ENCODE data around the gene MAST4. TPM values are rescaled to one million over a fixed set of nuclear protein-coding genes. Genes with fewer than 3 reads are reported as not detected.
A peak's percentile ranks its signal among the peaks of the same experiment; 100 is the strongest.

Gene MAST4
- total RNA-seq, 2 donors from 2014 or later, result 11.0 to 11.5 TPM

DNA sequence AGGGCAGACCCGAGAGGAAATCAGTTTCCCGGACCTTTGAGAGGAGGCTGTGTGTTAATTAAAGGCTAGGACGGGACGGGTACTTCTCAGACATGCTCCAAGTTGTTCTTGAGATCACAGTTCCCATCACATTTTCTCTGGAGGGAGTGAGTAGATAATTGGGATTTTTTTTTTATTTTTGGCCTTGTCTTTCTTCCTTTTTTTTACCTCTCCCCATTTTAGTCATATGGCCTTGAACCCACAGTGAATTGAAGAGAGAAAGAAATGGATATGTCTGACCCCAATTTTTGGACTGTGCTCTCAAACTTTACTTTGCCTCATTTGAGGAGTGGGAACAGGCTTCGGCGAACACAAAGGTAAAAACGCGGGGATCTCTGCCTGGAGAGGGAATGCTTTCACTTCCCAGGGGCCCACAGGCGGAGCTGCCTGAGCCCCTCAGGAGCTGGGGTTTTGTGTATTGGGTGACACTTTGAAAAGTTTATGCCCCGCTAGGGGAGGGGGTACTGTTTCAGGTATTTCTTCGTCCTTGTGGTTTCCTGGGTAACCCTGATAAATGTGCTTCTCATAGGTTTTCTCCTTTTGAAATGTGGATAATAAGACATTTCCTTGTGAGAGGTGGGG is 408.6 kb downstream of the MAST4 start:
- no peak overlapping the region for H3K27ac ChIP-seq (ENCODE audit: low read depth, low read length)
- H3K4me1 Mint-ChIP-seq, result peaks cover 24% of the 10 kb centered on the region
- H3K9me3 Mint-ChIP-seq, result no peaks in the 10 kb centered on the region
- peak overlapping the region; percentile 66 for H3K9ac ChIP-seq (ENCODE audit: extremely low read depth, low read length, poor library complexity, severe bottlenecking)
- H3K27me3 Mint-ChIP-seq (ENCODE audit: insufficient read depth), result no peaks in the 10 kb centered on the region
- peaks cover 3% of the 10 kb centered on the region for H3K4me1 ChIP-seq (ENCODE audit: control insufficient read depth, insufficient read depth, low read length)
- no peaks in the 10 kb centered on the region for H3K36me3 ChIP-seq (ENCODE audit: control insufficient read depth, insufficient read depth, low read length)
- H3K9me3 ChIP-seq (ENCODE audit: control insufficient read depth, low read length), result no peaks in the 10 kb centered on the region
- peak; percentile 60 for DNase-seq
- WGBS, 2 experiments (ENCODE audit: insufficient coverage in 1 of 2, insufficient read length in 1 of 2), result 2 to 4% methylated on average over 7 to 11 of the region's 11 CpGs
- H3K27me3 ChIP-seq (ENCODE audit: control insufficient read depth, insufficient read depth, low read length, poor library complexity, severe bottlenecking), result no peaks in the 10 kb centered on the region
- peak overlapping the region; percentile 88 for H3K4me3 ChIP-seq (ENCODE audit: low read length)
- H3K4me3 Mint-ChIP-seq, result peak overlapping the region; percentile 80
- H3K27ac Mint-ChIP-seq, result peak overlapping the region; percentile 91
- no peaks in the 10 kb centered on the region for H3K36me3 Mint-ChIP-seq (ENCODE audit: low read depth)
- no peak for TF ChIP-seq CTCF (conservative IDR thresholded peaks at IDR 0.05)

GRCh38 chr5:67005737-67006499 is 409.7 kb downstream of the MAST4 start:
- H3K4me3 Mint-ChIP-seq, result peak overlapping the region; percentile 80
- TF ChIP-seq CTCF (conservative IDR thresholded peaks at IDR 0.05), result no peak
- Histone ChIP-seq H3K4me3 (ENCODE audit: low read length) (peak overlapping the region; percentile 88), H3K4me1 (ENCODE audit: control insufficient read depth, insufficient read depth, low read length) (peaks cover 3% of the 10 kb centered on the region), H3K9me3 (ENCODE audit: control insufficient read depth, low read length) (no peaks in the 10 kb centered on the region), H3K27me3 (ENCODE audit: control insufficient read depth, insufficient read depth, low read length, poor library complexity, severe bottlenecking) (no peaks in the 10 kb centered on the region), H3K9ac (ENCODE audit: extremely low read depth, low read length, poor library complexity, severe bottlenecking) (no peak overlapping the region), H3K36me3 (ENCODE audit: control insufficient read depth, insufficient read depth, low read length) (no peaks in the 10 kb centered on the region), H3K27ac (ENCODE audit: low read depth, low read length) (no peak overlapping the region)
- peaks cover 25% of the 10 kb centered on the region for H3K4me1 Mint-ChIP-seq
- H3K27me3 Mint-ChIP-seq (ENCODE audit: insufficient read depth), result no peaks in the 10 kb centered on the region
- H3K27ac Mint-ChIP-seq, result no peak overlapping the region
- DNase-seq, result no peak
- WGBS, 2 experiments (ENCODE audit: insufficient coverage in 1 of 2, insufficient read length in 1 of 2), result 87 to 100% methylated on average over 1 to 3 of the region's 3 CpGs
- H3K36me3 Mint-ChIP-seq (ENCODE audit: low read depth), result no peaks in the 10 kb centered on the region
- H3K9me3 Mint-ChIP-seq, result no peaks in the 10 kb centered on the region

- Mint-ChIP-seq H3K36me3 (ENCODE audit: low read depth) (no peaks in the 10 kb centered on the region), H3K9me3 (no peaks in the 10 kb centered on the region), H3K4me3 (no peak overlapping the region), H3K27me3 (ENCODE audit: insufficient read depth) (no peaks in the 10 kb centered on the region), H3K4me1 (peaks cover 31% of the 10 kb centered on the region), H3K27ac (no peak overlapping the region)
- DNase-seq, result no peak
- H3K9ac ChIP-seq (ENCODE audit: extremely low read depth, low read length, poor library complexity, severe bottlenecking), result no peak overlapping the region
- H3K4me1 ChIP-seq (ENCODE audit: control insufficient read depth, insufficient read depth, low read length), result peaks cover 6% of the 10 kb centered on the region
- H3K4me3 ChIP-seq (ENCODE audit: low read length), result peak overlapping the region; percentile 15
- TF ChIP-seq CTCF (conservative IDR thresholded peaks at IDR 0.05), result no peak
- no peaks in the 10 kb centered on the region for H3K36me3 ChIP-seq (ENCODE audit: control insufficient read depth, insufficient read depth, low read length)
- H3K27me3 ChIP-seq (ENCODE audit: control insufficient read depth, insufficient read depth, low read length, poor library complexity, severe bottlenecking), result no peaks in the 10 kb centered on the region
- no peak overlapping the region for H3K27ac ChIP-seq (ENCODE audit: low read depth, low read length)
- H3K9me3 ChIP-seq (ENCODE audit: control insufficient read depth, low read length), result no peaks in the 10 kb centered on the region
- 89% methylated on average over 3 of the region's 3 CpGs; no CpG with 5 or more reads in 1 of the 2 experiments for WGBS, 2 experiments (ENCODE audit: insufficient coverage in 1 of 2, insufficient read length in 1 of 2)
Observed at GRCh38 chr5:67006500-67006848, 410.3 kb downstream of the MAST4 start.

All from endodermal cell (in vitro differentiated cells).